Tibial nerve (tissue), 4 donors: ENCODE data around the gene PDZD4.
A peak's percentile ranks its signal among the peaks of the same experiment; 100 is the strongest.

Experiments
- EP300 ChIP-seq, 2 donors: sonication (generic); formaldehyde crosslinking; IDR thresholded peaks; one replicate each; pipeline ENCODE4 v1.6.1; 2017; ENCODE audit warnings: antibody characterized with exemption in 2 of 2, mild to moderate bottlenecking in 1 of 2
- TF ChIP-seq, protein P1 (sequence below), 5 experiments: fragments of 200-600 bp in 3 of 5; fragments of 450-650 bp in 2 of 5; sonication (generic) in 3 of 5; IDR thresholded peaks; one replicate each; pipeline ENCODE4 v1.5.1; 2016 to 2019; ENCODE audit warnings: antibody characterized with exemption in 5 of 5, mild to moderate bottlenecking in 3 of 5, moderate library complexity in 2 of 5

DNA sequence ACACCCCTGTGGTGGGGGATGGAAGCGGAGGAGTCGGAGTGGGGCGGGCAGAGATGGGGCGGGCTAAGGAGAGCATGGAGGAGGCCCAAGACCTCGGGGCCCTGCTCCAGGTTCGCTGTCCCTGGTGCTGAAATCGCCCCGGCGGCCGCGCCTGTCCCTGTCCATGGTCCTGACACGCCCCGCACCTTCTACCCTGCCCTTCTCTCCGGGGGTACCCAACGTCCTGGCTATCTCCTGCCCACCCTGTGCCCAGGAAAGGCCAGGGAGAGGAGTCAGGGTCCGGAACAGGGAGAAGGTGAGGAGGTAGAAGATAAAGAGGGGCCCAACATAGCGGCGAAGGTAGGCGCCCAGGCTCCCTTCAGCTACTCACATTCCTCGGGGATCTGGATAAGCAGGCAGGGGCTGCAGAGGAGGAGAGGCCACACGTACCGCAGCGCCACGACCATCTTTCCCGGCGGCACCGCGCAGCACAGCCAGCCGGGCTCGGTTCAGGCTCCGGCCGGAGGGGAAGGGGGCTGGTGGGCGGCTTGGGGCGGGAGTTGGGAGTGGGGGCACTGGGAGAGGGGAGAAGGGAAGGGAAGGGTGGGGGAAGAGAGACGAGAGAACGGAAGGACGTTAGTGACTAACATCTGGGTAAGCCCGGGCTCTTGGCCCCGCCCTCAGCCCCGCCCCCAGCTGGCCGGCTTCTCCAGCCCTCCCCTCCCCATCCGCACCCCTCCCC is 45.2 kb upstream of the PDZD4 start:
- TF ChIP-seq, protein P1, sequence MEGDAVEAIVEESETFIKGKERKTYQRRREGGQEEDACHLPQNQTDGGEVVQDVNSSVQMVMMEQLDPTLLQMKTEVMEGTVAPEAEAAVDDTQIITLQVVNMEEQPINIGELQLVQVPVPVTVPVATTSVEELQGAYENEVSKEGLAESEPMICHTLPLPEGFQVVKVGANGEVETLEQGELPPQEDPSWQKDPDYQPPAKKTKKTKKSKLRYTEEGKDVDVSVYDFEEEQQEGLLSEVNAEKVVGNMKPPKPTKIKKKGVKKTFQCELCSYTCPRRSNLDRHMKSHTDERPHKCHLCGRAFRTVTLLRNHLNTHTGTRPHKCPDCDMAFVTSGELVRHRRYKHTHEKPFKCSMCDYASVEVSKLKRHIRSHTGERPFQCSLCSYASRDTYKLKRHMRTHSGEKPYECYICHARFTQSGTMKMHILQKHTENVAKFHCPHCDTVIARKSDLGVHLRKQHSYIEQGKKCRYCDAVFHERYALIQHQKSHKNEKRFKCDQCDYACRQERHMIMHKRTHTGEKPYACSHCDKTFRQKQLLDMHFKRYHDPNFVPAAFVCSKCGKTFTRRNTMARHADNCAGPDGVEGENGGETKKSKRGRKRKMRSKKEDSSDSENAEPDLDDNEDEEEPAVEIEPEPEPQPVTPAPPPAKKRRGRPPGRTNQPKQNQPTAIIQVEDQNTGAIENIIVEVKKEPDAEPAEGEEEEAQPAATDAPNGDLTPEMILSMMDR (IDR thresholded peaks at IDR 0.05) = no peak
- peak in 1 of 2 donors; percentile 11 for TF ChIP-seq EP300 (IDR thresholded peaks at IDR 0.05)
